ENCODE measurements around the gene ORC6.
"Not testable (repeated sequence)": the region's sequence is repeated elsewhere in the genome, so short reads cannot be mapped to it uniquely, and the experiment has no call there.

DNA sequence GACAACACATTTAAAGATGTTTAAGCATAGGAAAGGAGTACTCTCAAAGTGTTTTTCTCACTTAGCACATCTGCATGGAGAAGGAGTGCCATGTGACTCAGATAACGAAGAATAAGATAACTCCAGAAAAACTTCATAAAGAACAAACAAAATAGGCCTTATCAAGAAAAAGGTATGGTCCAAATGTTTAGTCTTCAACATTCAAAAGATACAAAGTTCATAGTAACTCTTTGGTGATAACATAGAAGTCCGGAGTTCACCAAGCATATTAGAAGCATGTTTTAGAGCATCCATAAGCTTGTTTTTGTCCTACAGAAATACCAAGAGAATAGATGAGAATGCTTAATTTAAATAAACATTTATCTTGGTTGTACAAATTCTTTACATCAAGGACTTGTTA is 7.6 kb upstream of the ORC6 start:
- TF ChIP-seq, protein P1, sequence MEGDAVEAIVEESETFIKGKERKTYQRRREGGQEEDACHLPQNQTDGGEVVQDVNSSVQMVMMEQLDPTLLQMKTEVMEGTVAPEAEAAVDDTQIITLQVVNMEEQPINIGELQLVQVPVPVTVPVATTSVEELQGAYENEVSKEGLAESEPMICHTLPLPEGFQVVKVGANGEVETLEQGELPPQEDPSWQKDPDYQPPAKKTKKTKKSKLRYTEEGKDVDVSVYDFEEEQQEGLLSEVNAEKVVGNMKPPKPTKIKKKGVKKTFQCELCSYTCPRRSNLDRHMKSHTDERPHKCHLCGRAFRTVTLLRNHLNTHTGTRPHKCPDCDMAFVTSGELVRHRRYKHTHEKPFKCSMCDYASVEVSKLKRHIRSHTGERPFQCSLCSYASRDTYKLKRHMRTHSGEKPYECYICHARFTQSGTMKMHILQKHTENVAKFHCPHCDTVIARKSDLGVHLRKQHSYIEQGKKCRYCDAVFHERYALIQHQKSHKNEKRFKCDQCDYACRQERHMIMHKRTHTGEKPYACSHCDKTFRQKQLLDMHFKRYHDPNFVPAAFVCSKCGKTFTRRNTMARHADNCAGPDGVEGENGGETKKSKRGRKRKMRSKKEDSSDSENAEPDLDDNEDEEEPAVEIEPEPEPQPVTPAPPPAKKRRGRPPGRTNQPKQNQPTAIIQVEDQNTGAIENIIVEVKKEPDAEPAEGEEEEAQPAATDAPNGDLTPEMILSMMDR (IDR thresholded peaks at IDR 0.05; ENCODE audit: insufficient read depth, low read length), result not testable (repeated sequence)
- not testable (repeated sequence) for TF ChIP-seq POLR2AphosphoS5 (IDR thresholded peaks at IDR 0.05; ENCODE audit: low read depth)
- TF ChIP-seq, protein P2, sequence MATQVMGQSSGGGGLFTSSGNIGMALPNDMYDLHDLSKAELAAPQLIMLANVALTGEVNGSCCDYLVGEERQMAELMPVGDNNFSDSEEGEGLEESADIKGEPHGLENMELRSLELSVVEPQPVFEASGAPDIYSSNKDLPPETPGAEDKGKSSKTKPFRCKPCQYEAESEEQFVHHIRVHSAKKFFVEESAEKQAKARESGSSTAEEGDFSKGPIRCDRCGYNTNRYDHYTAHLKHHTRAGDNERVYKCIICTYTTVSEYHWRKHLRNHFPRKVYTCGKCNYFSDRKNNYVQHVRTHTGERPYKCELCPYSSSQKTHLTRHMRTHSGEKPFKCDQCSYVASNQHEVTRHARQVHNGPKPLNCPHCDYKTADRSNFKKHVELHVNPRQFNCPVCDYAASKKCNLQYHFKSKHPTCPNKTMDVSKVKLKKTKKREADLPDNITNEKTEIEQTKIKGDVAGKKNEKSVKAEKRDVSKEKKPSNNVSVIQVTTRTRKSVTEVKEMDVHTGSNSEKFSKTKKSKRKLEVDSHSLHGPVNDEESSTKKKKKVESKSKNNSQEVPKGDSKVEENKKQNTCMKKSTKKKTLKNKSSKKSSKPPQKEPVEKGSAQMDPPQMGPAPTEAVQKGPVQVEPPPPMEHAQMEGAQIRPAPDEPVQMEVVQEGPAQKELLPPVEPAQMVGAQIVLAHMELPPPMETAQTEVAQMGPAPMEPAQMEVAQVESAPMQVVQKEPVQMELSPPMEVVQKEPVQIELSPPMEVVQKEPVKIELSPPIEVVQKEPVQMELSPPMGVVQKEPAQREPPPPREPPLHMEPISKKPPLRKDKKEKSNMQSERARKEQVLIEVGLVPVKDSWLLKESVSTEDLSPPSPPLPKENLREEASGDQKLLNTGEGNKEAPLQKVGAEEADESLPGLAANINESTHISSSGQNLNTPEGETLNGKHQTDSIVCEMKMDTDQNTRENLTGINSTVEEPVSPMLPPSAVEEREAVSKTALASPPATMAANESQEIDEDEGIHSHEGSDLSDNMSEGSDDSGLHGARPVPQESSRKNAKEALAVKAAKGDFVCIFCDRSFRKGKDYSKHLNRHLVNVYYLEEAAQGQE (IDR thresholded peaks at IDR 0.05; ENCODE audit: insufficient replicate concordance, low read depth), result not testable (repeated sequence)
